ENCODE measurements around the gene INPP4B.

Gene INPP4B

GRCh38 chr4:142350871-142351270 is 495.2 kb downstream of the INPP4B start:
- Histone ChIP-seq H3K27me3 (ENCODE audit: insufficient read depth, poor library complexity, severe bottlenecking) (no peaks in the 10 kb centered on the region), H3K4me1 (ENCODE audit: insufficient read depth, poor library complexity, severe bottlenecking) (peaks cover 86% of the 10 kb centered on the region), H3K36me3 (ENCODE audit: low read depth) (peaks cover 7% of the 10 kb centered on the region; the same call in 1 of the 2 replicates), H3K4me3 (ENCODE audit: severe bottlenecking) (no peak overlapping the region), H3K9me3 (ENCODE audit: severe bottlenecking) (no peaks in the 10 kb centered on the region), H3K27ac (ENCODE audit: poor library complexity, severe bottlenecking) (no peak overlapping the region)
- peak; percentile 61 for ATAC-seq (ENCODE audit: low read depth)
- TF ChIP-seq CTCF (IDR thresholded peaks at IDR 0.05; ENCODE audit: poor library complexity, severe bottlenecking), result no peak
- no peak for DNase-seq (ENCODE audit: low spot score)

GRCh38 chr4:142348613-142349021 is 497.5 kb downstream of the INPP4B start:
- no peak for TF ChIP-seq CTCF (IDR thresholded peaks at IDR 0.05; ENCODE audit: poor library complexity, severe bottlenecking)
- peaks cover 12% of the 10 kb centered on the region; the same call in 1 of the 2 replicates for H3K36me3 ChIP-seq (ENCODE audit: low read depth)
- H3K27me3 ChIP-seq (ENCODE audit: insufficient read depth, poor library complexity, severe bottlenecking), result no peaks in the 10 kb centered on the region
- peaks cover 70% of the 10 kb centered on the region for H3K4me1 ChIP-seq (ENCODE audit: insufficient read depth, poor library complexity, severe bottlenecking)
- no peak overlapping the region for H3K4me3 ChIP-seq (ENCODE audit: severe bottlenecking)
- ATAC-seq (ENCODE audit: low read depth), result no peak
- peak overlapping the region; percentile 1 for H3K27ac ChIP-seq (ENCODE audit: poor library complexity, severe bottlenecking)
- no peaks in the 10 kb centered on the region for H3K9me3 ChIP-seq (ENCODE audit: severe bottlenecking)
- no peak for DNase-seq (ENCODE audit: low spot score)

- Histone ChIP-seq H3K9me3 (ENCODE audit: severe bottlenecking) (no peaks in the 10 kb centered on the region), H3K4me3 (ENCODE audit: severe bottlenecking) (no peak overlapping the region), H3K4me1 (ENCODE audit: insufficient read depth, poor library complexity, severe bottlenecking) (peaks cover 58% of the 10 kb centered on the region), H3K36me3 (ENCODE audit: low read depth) (peaks cover 14% of the 10 kb centered on the region; the same call in 1 of the 2 replicates), H3K27ac (ENCODE audit: poor library complexity, severe bottlenecking) (peak overlapping the region; percentile 1), H3K27me3 (ENCODE audit: insufficient read depth, poor library complexity, severe bottlenecking) (no peaks in the 10 kb centered on the region)
- peak; percentile 69 for ATAC-seq (ENCODE audit: low read depth)
- DNase-seq (ENCODE audit: low spot score), result no peak
- TF ChIP-seq CTCF (IDR thresholded peaks at IDR 0.05; ENCODE audit: poor library complexity, severe bottlenecking), result no peak
Observed at GRCh38 chr4:142347241-142347640, 498.9 kb downstream of the INPP4B start.

- Histone ChIP-seq H3K27ac (ENCODE audit: poor library complexity, severe bottlenecking) (no peak overlapping the region), H3K9me3 (ENCODE audit: severe bottlenecking) (no peaks in the 10 kb centered on the region), H3K4me3 (ENCODE audit: severe bottlenecking) (no peak overlapping the region), H3K27me3 (ENCODE audit: insufficient read depth, poor library complexity, severe bottlenecking) (no peaks in the 10 kb centered on the region), H3K36me3 (ENCODE audit: low read depth) (peaks cover 18% of the 10 kb centered on the region; the same call in 1 of the 2 replicates), H3K4me1 (ENCODE audit: insufficient read depth, poor library complexity, severe bottlenecking) (peaks cover 45% of the 10 kb centered on the region)
- ATAC-seq (ENCODE audit: low read depth), result no peak
- no peak for TF ChIP-seq CTCF (IDR thresholded peaks at IDR 0.05; ENCODE audit: poor library complexity, severe bottlenecking)
- DNase-seq (ENCODE audit: low spot score), result no peak
Observed at GRCh38 chr4:142345924-142346323, 500.2 kb downstream of the INPP4B start.

GRCh38 chr4:142341268-142341667 is 504.8 kb downstream of the INPP4B start:
- no peak overlapping the region for H3K27ac ChIP-seq (ENCODE audit: poor library complexity, severe bottlenecking)
- H3K27me3 ChIP-seq (ENCODE audit: insufficient read depth, poor library complexity, severe bottlenecking), result no peaks in the 10 kb centered on the region
- H3K9me3 ChIP-seq (ENCODE audit: severe bottlenecking), result no peaks in the 10 kb centered on the region
- ATAC-seq (ENCODE audit: low read depth) (no peak), DNase-seq (ENCODE audit: low spot score) (no peak)
- H3K4me3 ChIP-seq (ENCODE audit: severe bottlenecking), result no peak overlapping the region
- H3K36me3 ChIP-seq (ENCODE audit: low read depth), result peaks cover 15% of the 10 kb centered on the region; the same call in 1 of the 2 replicates
- TF ChIP-seq CTCF (IDR thresholded peaks at IDR 0.05; ENCODE audit: poor library complexity, severe bottlenecking), result no peak
- peaks cover 8% of the 10 kb centered on the region for H3K4me1 ChIP-seq (ENCODE audit: insufficient read depth, poor library complexity, severe bottlenecking)

Data from RWPE2 (cell line).